Neural cell (in vitro differentiated cells): Measurements from ENCODE around the gene LIME1. TPM values are rescaled to one million over a fixed set of nuclear protein-coding genes. Genes with fewer than 3 reads are reported as not detected.

Experiments used
- H2AFZ ChIP-seq: fragments of 200-600, 300-800 bp; sonication (generic), shearing (Covaris generic); 2 replicates; pipeline ENCODE4 v1.6.0; 2014; ENCODE audit warnings: low read depth, mild to moderate bottlenecking, antibody characterized with exemption, low read length, moderate library complexity
- H3F3A ChIP-seq: fragments of 200-600 bp; shearing (Covaris generic); 2 replicates; pipeline ENCODE4 v1.6.1; 2016; ENCODE audit warnings: mild to moderate bottlenecking, moderate library complexity, mixed read lengths, antibody characterized with exemption, low read length; ENCODE audit not compliant: insufficient read depth, poor library complexity, severe bottlenecking
- H3K27ac ChIP-seq: fragments of 200-600, 300-800 bp; sonication (generic), shearing (Covaris generic); 2 replicates; pipeline ENCODE4 v1.5.1; 2014; ENCODE audit warnings: mild to moderate bottlenecking, low read length, moderate library complexity
- H3K27me3 ChIP-seq: fragments of 300-800, 200-600 bp; sonication (generic), shearing (Covaris generic); 2 replicates; pipeline ENCODE4 v1.6.0; 2014; ENCODE audit warnings: mild to moderate bottlenecking, low read depth, low read length, moderate library complexity; ENCODE audit not compliant: insufficient read depth
- H3K36me3 ChIP-seq: fragments of 300-800, 200-600 bp; sonication (generic), shearing (Covaris generic); 2 replicates; pipeline ENCODE4 v1.5.1; 2014; ENCODE audit warnings: mild to moderate bottlenecking, antibody characterized with exemption, low read length, moderate library complexity; ENCODE audit not compliant: insufficient read depth
- H3K4me2 ChIP-seq: fragments of 300-800, 200-600 bp; sonication (generic), shearing (Covaris generic); 2 replicates; pipeline ENCODE4 v1.6.0; 2014; ENCODE audit warnings: mild to moderate bottlenecking, low read length
- H3K4me3 ChIP-seq: fragments of 300-800, 200-600 bp; sonication (generic), shearing (Covaris generic); 2 replicates; pipeline ENCODE4 v1.5.1; 2014; ENCODE audit warnings: mild to moderate bottlenecking, low read length, moderate library complexity
- H3K79me2 ChIP-seq: fragments of 200-600 bp; shearing (Covaris generic); replicated peaks from 2 replicates; pipeline ENCODE4 v1.6.0; 2014; ENCODE audit warnings: mild to moderate bottlenecking, low read length, moderate library complexity; ENCODE audit not compliant: insufficient read depth
- H3K9ac ChIP-seq: fragments of 300-800, 200-600 bp; sonication (generic), shearing (Covaris generic); 2 replicates; pipeline ENCODE4 v1.6.1; 2016; ENCODE audit warnings: mild to moderate bottlenecking, low read length, mixed read lengths
- H3K9me2 ChIP-seq: fragments of 200-600 bp; shearing (Covaris generic); 2 replicates; pipeline ENCODE4 v1.6.1; 2016; ENCODE audit warnings: mild to moderate bottlenecking, low read length, mixed read lengths; ENCODE audit not compliant: insufficient read depth
- H3K9me3 ChIP-seq: fragments of 200-600, 300-800 bp; sonication (generic), shearing (Covaris generic); 2 replicates; pipeline ENCODE4 v1.6.1; 2016; ENCODE audit warnings: mild to moderate bottlenecking, mixed run types, low read length, moderate library complexity, mixed read lengths
- H4K20me1 ChIP-seq: fragments of 200-600 bp; shearing (Covaris generic); 2 replicates; pipeline ENCODE4 v1.6.1; 2016; ENCODE audit warnings: mild to moderate bottlenecking, mixed run types; ENCODE audit not compliant: insufficient read depth
- CTCF ChIP-seq: fragments of 450-650 bp; IDR thresholded peaks from 2 replicates; pipeline ENCODE4 v1.5.1; 2014; ENCODE audit warnings: antibody characterized with exemption, mild to moderate bottlenecking, moderate library complexity; ENCODE audit not compliant: poor library complexity, severe bottlenecking
- EP300 ChIP-seq: fragments of 450-650 bp; conservative IDR thresholded peaks from 2 replicates; pipeline ENCODE4 v1.6.1; 2014; ENCODE audit warnings: antibody characterized with exemption, mild to moderate bottlenecking, moderate library complexity; ENCODE audit not compliant: poor library complexity, severe bottlenecking
- EZH2 ChIP-seq: fragments of 200-600, 300-800 bp; shearing (Covaris generic), sonication (generic); IDR thresholded peaks from 2 replicates; pipeline ENCODE4 v1.6.1; 2014; ENCODE audit warnings: antibody characterized with exemption, low read length, borderline replicate concordance, mild to moderate bottlenecking; ENCODE audit not compliant: insufficient read depth, poor library complexity, severe bottlenecking
- MXI1 ChIP-seq: fragments of 450-650 bp; conservative IDR thresholded peaks from 2 replicates; pipeline ENCODE4 v1.6.1; 2014; ENCODE audit warnings: antibody characterized with exemption, mild to moderate bottlenecking; ENCODE audit not compliant: poor library complexity, severe bottlenecking
- POLR2AphosphoS5 ChIP-seq: IDR thresholded peaks from 2 replicates; pipeline ENCODE4 v1.6.1; 2012
- RAD21 ChIP-seq: fragments of 450-650 bp; conservative IDR thresholded peaks from 2 replicates; pipeline ENCODE4 v1.6.1; 2014; ENCODE audit warnings: antibody characterized with exemption, mild to moderate bottlenecking, moderate library complexity
- REST ChIP-seq: IDR thresholded peaks from 2 replicates; pipeline ENCODE4 v1.6.1; 2012; ENCODE audit warnings: borderline replicate concordance
- SMC3 ChIP-seq: fragments of 450-650 bp; conservative IDR thresholded peaks from 2 replicates; pipeline ENCODE4 v1.6.1; 2014; ENCODE audit warnings: antibody characterized with exemption, mild to moderate bottlenecking, moderate library complexity; ENCODE audit not compliant: poor library complexity
- TAF1 ChIP-seq: IDR thresholded peaks from 2 replicates; pipeline ENCODE4 v1.6.1; 2012; ENCODE audit warnings: low read depth
- polyA plus RNA-seq: library from polyadenylated mRNA; depleted of rRNA; stranded (reverse); fragments of >200 nt; gene quantifications from 2 replicates; pipeline ENCODE4 v1.2.3, GENCODE V29; 2014

LIME1 gene
- polyA plus RNA-seq, 1 donor from 2014 or later = 65.2 TPM

GRCh38 chr20:63737695-63737944 lies 1.2 kb downstream of the LIME1 start:
- Histone ChIP-seq H3F3A (no peaks in the 10 kb centered on the region), H3K4me3 (no peak overlapping the region), H3K27me3 (no peaks in the 10 kb centered on the region), H4K20me1 (no peaks in the 10 kb centered on the region), H2AFZ (no peak overlapping the region), H3K27ac (no peak overlapping the region), H3K36me3 (no peaks in the 10 kb centered on the region), H3K9ac (no peak overlapping the region), H3K79me2 (no peaks in the 10 kb centered on the region), H3K4me2 (no peak overlapping the region), H3K9me3 (no peaks in the 10 kb centered on the region), H3K9me2 (no peaks in the 10 kb centered on the region)
- TF ChIP-seq CTCF (no peak), RAD21 (no peak), TAF1 (no peak), EP300 (no peak), EZH2 (no peak), SMC3 (no peak), REST (no peak), POLR2AphosphoS5 (no peak), MXI1 (no peak)

- Histone ChIP-seq H3K27me3 (no peaks in the 10 kb centered on the region), H3K9me3 (no peaks in the 10 kb centered on the region), H3K9me2 (no peaks in the 10 kb centered on the region), H3K9ac (no peak overlapping the region), H3F3A (no peaks in the 10 kb centered on the region), H3K36me3 (no peaks in the 10 kb centered on the region), H4K20me1 (no peaks in the 10 kb centered on the region), H3K27ac (no peak overlapping the region), H2AFZ (no peak overlapping the region), H3K79me2 (no peaks in the 10 kb centered on the region), H3K4me2 (no peak overlapping the region), H3K4me3 (no peak overlapping the region)
- TF ChIP-seq TAF1 (no peak), CTCF (no peak), EP300 (no peak), EZH2 (no peak), POLR2AphosphoS5 (no peak), MXI1 (no peak), REST (no peak), SMC3 (no peak), RAD21 (no peak)
These were observed 1.7 kb downstream of the LIME1 start for GRCh38 chr20:63737945-63738686.
